NCI-H2081 (cell line): ENCODE measurements around the gene NLRP5.
"Not testable (repeated sequence)": the region's sequence is repeated elsewhere in the genome, so short reads cannot be mapped to it uniquely, and the experiment has no call there.

ENCODE experiments used
- DNase-seq, 2 experiments: peaks; one replicate each; lab custom pipeline; 2025; lab: John Stamatoyannopoulos, UW

Gene NLRP5

GRCh38 chr19:56076498-56076897, 89.9 kb downstream of the NLRP5 start:
- peak; percentile 20 to 47 for DNase-seq

DNA sequence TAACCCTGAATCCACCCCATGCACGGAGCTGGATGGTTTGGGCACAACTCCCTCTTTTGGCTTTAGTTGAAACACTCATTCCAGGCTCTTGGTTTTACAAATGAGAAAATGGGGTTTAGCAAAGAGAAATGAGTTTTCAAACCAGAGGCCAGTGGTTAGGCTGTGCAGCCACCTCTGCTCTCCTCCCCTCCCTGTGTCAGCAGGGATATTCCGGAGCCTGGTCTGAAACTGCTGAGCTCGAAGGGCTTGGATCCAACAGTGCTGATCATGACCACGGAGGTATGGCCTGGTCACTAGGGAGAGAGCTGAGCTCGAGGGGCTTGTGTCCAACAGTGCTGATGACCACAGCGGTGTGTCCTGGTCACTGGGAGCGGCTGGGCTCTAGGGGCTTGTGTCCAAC, 93.0 kb downstream of the NLRP5 start:
- DNase-seq = no peak

DNA sequence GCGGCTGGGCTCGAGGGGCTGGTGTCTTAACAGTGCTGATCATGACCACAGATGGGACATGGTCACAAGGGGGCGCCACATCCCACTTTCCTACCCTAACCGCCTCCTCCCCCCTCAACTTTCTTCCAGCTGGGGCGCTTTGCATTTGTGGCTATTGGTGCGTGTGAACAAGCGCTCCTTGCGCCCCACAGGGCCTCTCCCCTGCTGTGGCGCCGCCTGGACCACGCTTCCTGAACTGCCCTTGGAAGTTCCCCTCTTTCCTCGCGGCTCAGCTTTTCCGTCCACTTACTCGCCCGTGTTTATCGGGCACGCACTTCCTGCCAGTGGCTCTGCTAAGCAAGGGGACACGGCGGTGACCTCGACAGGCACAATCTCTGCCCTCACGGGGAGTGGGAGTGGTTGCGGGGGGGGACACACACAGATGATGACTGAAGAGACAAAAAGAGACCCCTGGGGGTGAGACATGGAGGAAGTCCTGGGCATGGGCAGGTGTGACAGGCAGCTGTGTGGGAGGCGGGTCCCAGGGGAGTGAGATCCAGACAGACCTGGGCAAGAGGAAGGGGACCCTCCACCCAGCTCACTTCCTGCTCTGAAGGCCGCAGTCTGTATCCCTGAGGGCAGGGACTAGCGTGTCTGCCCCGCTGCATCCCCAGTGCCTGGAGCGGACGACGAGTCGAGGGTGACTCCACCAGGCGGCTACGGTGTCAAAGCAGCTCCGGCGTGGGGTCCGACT, 94.3 kb downstream of the NLRP5 start:
- DNase-seq = peak; percentile 76 to 79

DNA sequence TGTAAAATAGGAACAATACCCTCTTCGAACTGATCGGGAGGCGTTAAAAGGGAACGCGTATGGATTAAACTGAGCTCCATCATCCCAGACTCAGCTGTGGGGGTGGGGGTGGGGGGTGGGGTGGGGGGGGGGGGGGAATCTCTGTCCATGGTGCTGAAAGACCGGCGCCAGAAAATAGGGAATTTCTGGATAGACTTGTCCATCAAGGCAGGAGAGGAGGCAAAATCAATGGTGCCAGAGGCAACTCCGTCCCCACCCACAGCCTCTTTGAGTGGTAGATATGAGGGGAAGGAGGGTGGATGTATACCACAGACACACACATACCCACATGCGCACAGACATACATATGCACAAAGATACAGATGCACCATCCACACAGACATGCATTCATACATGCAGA, 97.1 kb downstream of the NLRP5 start:
- DNase-seq = no peak

- no peak for DNase-seq
Measured at GRCh38 chr19:56084835-56085536, 98.4 kb downstream of the NLRP5 start.

DNA sequence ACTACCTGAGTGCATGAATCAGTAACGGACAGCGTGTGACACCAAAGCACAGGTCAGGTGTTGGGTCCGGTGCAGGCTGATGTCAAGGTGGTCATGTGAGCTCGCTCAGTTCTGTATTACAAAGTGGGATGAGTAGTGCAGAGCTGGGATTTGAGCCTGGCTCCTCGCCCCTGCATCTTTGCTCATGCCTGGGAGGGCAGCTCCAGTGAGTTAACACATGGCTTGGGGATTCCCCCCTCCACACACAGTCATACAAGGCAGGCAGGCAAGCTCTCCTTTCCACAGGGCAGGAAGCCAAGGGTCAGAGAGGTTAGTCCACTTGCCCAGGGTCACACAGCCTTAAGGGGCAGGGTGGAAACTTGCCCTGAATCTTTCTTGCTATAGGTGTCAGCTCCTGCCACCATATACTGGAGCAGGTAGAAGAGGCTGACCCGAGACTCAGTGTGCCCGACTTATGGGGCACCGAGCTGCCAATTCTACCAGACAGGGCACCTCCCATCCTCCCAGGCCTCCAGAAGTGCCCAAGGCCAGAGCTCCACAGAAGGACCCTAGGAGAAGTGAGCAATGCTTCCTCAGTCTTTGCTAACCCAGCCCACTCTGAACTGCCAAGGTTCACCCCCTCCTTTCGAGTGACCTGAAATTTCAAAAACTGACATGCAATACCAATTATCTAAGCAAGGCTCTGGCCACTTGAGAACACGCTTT, 99.1 kb downstream of the NLRP5 start:
- DNase-seq = no peak

DNA sequence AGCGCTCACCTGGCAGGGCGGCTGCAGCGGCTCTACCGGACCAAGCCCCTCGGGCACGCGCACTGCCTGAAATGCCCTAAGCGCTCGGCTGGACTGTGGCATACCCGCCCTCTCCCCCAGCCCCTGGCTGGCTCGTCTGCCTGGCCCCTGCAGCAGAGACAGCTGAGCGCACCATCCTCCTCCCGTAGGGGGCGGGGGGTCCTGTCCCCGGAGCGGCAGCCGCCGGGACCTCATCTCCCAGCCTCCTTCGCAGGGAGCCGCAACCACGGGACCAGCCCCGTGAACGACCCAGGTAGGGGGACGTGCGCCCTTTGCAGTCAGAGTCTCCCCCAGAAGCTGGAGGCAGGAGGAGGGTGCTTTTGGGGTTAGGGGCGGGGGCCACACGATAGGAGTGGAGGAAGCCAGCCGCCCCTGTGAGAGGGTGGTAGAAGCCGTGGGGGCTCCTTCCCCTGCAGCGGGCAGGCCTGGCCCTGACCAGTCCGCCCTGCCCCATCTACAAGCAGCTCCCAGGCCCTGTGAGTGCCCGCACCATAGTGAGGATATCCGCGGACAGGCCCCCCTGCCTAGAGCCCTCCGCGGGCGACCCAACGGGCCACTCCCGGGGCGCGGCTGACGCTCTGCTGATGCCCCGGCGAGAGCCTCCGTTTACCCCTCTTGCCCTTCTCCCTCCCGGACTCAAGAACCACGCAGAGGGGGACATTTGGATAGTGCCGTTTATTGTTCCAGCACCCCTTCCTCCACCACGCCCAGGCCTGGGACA, 100.3 kb downstream of the NLRP5 start:
- DNase-seq = no peak

DNA sequence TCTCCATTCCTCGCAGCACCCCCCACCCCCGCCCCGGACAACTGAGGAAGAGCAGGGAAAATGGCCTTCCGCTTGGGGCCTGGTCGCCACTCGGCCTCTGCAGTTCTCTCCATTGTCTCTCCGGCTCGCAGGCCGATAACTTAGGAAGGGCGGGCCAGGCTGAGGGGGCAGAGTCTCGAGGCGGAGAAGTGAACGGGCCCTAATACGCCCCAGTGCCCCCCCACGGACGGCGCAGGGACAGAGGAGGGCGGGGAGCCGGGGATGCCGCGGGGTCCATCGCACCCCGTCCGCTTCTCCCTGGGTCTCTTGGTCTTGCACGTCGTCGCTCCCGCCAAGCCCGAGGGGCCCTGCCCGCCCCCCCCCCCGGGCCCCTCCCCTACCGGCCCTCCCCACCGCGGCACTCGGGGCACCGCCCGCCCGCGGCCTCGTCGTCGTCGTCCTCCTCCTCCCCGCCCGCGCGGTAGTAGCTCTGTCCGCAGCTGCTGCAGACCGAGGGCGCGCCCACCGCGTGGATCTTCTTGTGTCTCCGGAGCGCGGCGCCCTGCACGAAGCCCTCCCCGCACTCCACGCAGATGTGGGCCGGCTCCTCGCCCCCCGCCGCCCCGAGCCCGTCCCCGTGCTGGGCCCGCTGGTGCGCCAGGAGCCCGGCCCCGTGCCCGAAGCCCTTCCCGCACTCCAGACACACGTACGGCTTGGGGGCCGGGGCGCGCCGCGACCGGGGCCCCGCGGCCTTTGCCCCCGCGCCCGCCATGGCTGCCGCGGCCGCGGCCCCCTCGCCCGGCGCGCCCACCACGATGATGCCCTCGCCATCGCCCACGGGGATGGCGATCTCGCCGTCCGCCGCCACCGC, 101.3 kb downstream of the NLRP5 start:
- no peak for DNase-seq

- no peak for DNase-seq
Measured at GRCh38 chr19:56088497-56089215, 102.1 kb downstream of the NLRP5 start.

GRCh38 chr19:56089344-56089743, 102.8 kb downstream of the NLRP5 start:
- no peak for DNase-seq

DNA sequence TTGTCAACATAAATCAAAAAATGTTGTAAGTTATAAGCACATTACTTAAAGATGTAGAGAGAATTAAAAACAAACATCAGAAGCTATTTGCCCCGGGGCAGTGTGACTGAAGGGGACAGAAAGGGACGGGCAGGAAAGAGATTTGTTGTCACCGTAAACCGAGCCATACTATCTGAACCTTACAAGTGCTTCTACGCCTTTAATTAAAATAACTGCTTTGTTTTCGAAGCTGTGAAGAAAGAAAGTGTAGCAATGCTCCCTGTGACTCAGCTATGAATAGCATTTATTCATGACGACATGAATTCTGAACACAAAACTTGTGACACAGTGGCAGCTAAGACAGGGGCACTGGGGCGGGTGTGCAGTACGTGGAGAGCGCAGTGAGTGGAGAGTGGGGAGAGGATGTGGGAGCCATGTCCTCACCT, 104.5 kb downstream of the NLRP5 start:
- DNase-seq = no peak

GRCh38 chr19:56091751-56092546, 105.4 kb downstream of the NLRP5 start:
- DNase-seq = no peak

DNA sequence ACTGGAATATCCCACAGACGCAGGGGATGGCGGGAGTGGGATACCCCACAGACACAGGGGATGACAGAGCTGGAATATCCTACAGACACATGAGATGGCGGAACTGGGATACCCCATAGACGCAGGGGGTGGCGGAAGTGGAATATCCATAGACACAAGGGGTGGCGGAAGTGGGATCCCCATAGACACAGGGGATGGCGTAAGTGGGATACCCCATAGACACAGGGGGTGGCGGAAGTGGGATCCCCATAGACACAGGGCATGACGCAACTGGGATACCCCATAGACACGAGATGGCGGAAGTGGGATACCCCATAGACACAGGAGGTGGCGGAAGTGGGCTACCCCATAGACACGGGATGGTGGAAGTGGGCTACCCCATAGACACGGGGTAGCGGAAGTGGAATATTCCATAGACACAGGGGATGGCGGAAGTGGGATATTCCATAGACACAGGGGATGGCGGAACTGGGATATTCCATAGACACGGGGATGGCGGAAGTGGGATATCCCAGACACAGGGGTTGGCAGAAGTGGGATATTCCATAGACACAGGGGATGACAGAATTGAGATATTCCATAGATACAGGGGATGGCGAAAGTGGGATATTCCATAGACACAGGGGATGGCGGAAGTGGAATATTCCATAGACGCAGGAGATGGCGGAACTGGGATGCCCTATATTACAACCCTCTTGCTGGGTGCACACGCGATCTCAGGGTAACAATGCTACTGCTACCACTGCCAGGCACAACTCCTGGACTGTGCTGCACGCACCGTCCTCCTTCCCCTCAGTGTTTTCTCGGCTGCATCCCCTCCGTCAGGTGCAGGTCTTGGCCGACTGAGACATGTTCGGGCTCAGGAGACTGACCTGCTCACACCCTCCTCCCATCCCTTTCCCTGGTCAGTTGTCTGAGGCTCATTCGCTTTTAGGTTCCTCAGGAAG, 106.4 kb downstream of the NLRP5 start:
- DNase-seq = no peak

GRCh38 chr19:56094449-56094848, 107.9 kb downstream of the NLRP5 start:
- no peak for DNase-seq

- no peak for DNase-seq
Measured at GRCh38 chr19:56096665-56097064, 110.1 kb downstream of the NLRP5 start.

GRCh38 chr19:56097306-56097705, 110.7 kb downstream of the NLRP5 start:
- no peak for DNase-seq

GRCh38 chr19:56097776-56098175, 111.2 kb downstream of the NLRP5 start:
- DNase-seq = no peak

DNA sequence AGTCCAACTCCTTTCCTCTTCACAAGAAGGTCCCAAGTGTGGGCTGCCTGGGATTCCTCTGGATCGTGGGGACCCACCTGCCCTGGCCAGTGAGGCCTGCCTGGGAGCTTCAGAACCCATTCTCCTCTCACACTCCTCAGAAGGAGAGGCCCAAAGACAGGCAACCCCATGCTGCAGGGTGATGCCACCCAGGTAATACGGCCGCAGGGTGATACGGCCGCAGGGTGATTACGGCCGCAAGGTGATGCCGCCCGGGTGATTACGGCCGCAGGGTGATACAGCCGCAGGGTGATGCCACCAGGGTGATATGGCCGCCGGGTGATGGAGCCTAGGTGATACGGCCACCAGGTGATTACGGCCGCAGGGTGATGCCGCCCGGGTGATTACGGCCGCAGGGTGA, 111.7 kb downstream of the NLRP5 start:
- not testable (repeated sequence) for DNase-seq
